RWPE1 (cell line): ENCODE results near the gene DMAC2L.

Experiments used
- CTCF ChIA-PET: fragments of 350-600 bp; sonication (Branson Sonifier 250); formaldehyde crosslinking; extraction: SDS; loops from one replicate; lab custom pipeline; 2021; lab: Yijun Ruan, JAX
- POLR2A ChIA-PET: fragments of 400-600 bp; formaldehyde crosslinking; extraction: SDS; loops from one replicate; lab custom pipeline; 2020; ENCODE audit warnings: antibody characterized with exemption; ENCODE audit not compliant: low non-redundant PET; lab: Yijun Ruan, JAX
- DNase-seq: peaks from one replicate; pipeline ENCODE4 v3.0.0; 2012; ENCODE audit warnings: low spot score
- H3K27ac ChIP-seq: fragments of 450-650 bp; 2 replicates; pipeline ENCODE4 v1.5.1; 2017
- TF ChIP-seq, protein P1 (sequence below): fragments of 450-650 bp; conservative IDR thresholded peaks from 2 replicates; pipeline ENCODE4 v1.5.1; 2017; ENCODE audit warnings: low read depth, mild to moderate bottlenecking

DMAC2L gene

DNA sequence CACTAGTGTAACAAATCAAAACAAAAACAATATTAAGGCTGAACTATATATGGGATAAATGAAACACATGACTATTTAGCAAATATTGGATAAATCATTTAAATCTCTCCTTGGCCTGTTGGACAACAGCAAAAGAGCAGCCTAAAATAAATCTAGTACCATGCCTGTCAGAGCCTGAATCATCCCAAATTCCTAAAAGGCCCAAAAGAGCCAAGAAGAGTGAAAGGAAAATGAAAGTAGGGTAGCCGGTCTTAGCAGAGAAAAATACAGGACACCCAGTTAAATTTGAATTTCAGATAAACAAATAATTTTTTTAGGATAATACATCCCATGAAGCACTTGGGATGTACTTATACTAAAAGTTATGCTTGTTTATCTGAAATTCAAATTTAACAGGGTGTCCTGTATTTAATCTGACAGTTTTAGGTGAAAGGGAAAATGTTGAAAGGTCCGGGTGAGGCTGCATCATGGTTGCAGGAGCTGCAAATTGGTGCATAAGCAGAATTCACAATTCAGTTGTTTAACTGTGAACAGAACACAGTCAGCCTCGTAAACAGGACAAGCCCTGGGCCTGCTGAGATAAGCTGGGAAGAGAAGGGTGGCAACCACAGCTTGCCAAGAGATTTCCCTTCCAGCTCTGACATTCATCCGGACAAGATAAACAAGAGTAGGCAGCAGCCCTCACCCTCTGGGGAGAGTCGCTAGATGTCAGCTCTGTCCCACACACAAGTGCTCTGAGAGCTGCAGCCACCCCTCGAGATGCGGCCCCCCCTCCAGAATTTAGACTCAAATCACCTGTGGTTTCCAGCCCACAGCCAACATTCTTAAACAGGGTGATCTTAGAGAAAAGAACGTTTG, 30.3 kb downstream of the DMAC2L start:
- CTCF ChIA-PET, result interaction anchor here (0.5 to 1.5 kb wide), 8 partner anchors 13 to 172 kb away, joined by 3 to 5 read pairs (median 3); partner anchors contain the start of gene CDKL1
- DNase-seq, result peak; percentile 67
- TF ChIP-seq, protein P1, sequence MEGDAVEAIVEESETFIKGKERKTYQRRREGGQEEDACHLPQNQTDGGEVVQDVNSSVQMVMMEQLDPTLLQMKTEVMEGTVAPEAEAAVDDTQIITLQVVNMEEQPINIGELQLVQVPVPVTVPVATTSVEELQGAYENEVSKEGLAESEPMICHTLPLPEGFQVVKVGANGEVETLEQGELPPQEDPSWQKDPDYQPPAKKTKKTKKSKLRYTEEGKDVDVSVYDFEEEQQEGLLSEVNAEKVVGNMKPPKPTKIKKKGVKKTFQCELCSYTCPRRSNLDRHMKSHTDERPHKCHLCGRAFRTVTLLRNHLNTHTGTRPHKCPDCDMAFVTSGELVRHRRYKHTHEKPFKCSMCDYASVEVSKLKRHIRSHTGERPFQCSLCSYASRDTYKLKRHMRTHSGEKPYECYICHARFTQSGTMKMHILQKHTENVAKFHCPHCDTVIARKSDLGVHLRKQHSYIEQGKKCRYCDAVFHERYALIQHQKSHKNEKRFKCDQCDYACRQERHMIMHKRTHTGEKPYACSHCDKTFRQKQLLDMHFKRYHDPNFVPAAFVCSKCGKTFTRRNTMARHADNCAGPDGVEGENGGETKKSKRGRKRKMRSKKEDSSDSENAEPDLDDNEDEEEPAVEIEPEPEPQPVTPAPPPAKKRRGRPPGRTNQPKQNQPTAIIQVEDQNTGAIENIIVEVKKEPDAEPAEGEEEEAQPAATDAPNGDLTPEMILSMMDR, result peak; percentile 65
- POLR2A ChIA-PET, result no interaction called here
- H3K27ac ChIP-seq, result peak overlapping the region; percentile 64

DNA sequence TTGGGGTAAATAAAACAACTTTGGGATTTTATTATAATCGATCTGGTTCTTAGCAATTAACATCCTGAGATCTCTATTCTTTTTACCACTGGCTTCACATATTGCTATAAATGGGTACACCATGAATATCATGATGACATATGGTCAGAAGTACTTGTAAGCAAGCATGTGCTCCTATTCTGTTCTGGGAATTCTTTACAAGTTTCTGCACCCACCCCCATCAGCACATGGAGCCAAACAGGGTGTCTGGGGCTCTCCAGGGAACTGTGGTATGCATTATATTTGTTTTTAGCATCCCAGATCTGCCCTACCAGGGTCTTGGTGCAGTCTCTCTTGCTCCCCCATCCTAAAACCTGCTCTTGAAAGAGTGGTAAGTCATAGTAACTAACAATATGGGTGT, 31.3 kb downstream of the DMAC2L start:
- ChIA-PET CTCF (interaction anchor here (0.6 kb wide), 3 partner anchors 42 to 156 kb away, joined by 3 to 5 read pairs (median 3); no protein-coding TSS in a partner anchor), POLR2A (no interaction called here)
- H3K27ac ChIP-seq, result no peak overlapping the region
- DNase-seq, result no peak
- TF ChIP-seq, protein P1, result no peak

- TF ChIP-seq, protein P1, result no peak
- DNase-seq, result no peak
- ChIA-PET POLR2A (no interaction called here), CTCF (interaction anchor here (0.6 kb wide), 1 partner anchor 41 kb away, joined by 3 read pairs; no protein-coding TSS in a partner anchor)
- H3K27ac ChIP-seq, result no peak overlapping the region
Measured at GRCh38 chr14:50344116-50344775, 32.1 kb downstream of the DMAC2L start.

- CTCF ChIA-PET, result no interaction called here
- TF ChIP-seq, protein P1, result no peak
- H3K27ac ChIP-seq, result no peak overlapping the region
- DNase-seq, result no peak
- POLR2A ChIA-PET, result no interaction called here
Measured at GRCh38 chr14:50344876-50345563, 32.9 kb downstream of the DMAC2L start.

DNA sequence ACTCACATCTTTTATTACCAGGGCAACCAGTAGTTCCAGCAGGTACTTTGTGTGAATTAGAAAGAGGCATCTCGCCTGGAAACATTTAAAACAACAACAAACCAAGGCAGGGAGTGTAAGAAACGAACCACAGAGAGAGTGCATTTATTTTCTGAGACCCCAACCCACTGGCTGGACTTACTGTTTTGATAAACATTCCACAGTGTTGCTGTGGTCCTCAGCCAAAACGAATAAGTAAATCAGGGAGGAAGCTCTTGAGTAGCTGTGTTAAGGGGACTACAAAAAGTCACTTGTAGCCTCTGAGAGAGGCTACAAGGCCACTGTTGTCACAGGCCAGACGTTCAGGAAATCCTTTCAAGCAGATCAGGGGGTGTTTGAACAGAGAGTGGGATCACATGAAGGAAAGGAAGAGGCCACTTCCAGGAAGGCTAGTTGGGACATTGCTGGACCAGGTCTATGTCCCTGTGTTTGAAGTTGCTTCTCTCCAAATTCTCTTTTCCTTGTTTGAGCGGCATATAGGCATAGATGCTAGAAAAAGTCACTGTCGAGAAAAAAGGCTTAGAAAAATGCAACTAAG, 33.8 kb downstream of the DMAC2L start:
- H3K27ac ChIP-seq, result no peak overlapping the region
- TF ChIP-seq, protein P1, result no peak
- POLR2A ChIA-PET, result no interaction called here
- DNase-seq, result no peak
- CTCF ChIA-PET, result no interaction called here

DNA sequence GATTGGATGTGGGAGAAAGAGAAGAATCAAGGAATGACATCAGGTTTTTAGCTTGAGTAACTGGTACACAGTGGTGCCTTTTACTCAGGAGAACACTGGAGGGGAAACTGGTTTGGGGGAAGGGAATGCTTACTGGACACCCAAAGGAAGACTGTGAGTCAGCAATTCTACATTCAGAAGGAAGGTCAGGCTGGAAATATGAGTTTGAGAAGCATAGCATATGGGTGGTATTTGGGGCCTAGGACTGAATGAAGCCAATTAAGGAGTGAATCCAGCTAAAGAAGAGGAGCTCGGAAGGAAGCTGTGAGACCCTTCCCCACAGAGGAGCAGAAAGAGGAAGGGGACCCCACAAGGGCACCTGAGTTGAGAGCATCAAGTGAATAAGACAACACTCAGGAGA, 35.4 kb downstream of the DMAC2L start:
- no peak overlapping the region for H3K27ac ChIP-seq
- ChIA-PET CTCF (interaction anchor here (1.1 kb wide), 1 partner anchor 30 kb away, joined by 3 read pairs; no protein-coding TSS in a partner anchor), POLR2A (no interaction called here)
- DNase-seq, result peak; percentile 57
- TF ChIP-seq, protein P1, result no peak
